ENCODE measurements around the gene CDC42EP1. TPM values are rescaled to one million over a fixed set of nuclear protein-coding genes. Genes with fewer than 3 reads are reported as not detected.
"Not testable (repeated sequence)": the region's sequence is repeated elsewhere in the genome, so short reads cannot be mapped to it uniquely, and the experiment has no call there.

The CDC42EP1 gene
- polyA plus RNA-seq, 1 donor from 2014 or later: 0.24 TPM

DNA sequence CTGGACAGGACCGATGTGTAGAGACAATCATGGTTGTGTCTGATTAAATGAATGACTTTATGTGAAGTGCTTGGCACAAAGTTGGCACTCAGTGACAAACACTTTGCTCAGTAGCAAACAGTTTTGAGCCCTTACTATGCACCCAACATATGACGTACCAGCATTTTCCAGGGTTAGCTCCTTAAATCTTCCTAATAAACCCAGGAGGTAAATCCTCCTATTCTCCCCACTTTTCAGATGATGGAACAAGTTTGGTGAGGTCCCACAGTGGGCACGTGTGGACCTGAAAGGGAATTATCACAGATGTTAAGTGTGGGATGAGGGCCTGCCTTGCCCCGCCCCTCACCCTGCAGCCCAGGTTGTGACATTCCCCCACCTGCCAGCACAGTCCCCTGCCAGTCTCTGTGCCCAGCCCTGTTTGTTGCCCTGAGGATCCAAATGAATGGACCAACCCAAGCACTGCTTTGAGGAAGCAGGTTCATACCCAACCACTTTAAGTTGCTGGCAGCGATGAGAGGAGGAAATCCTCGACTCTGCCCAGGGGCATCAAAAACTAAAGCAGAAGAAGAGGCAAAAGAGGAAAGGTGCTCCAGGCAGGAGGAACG lies 34.4 kb upstream of the CDC42EP1 start:
- H3K27ac ChIP-seq (ENCODE audit: low read length): no peak overlapping the region
- no peaks in the 10 kb centered on the region for H3K9me3 ChIP-seq (ENCODE audit: low read length)
- peaks cover 5% of the 10 kb centered on the region for H3K27me3 ChIP-seq (ENCODE audit: insufficient read depth, low read depth, low read length)
- H4K20me1 ChIP-seq (ENCODE audit: insufficient read depth): no peaks in the 10 kb centered on the region
- no peak overlapping the region for H3K4me3 ChIP-seq (ENCODE audit: low read length)
- no peak for TF ChIP-seq EP300 (conservative IDR thresholded peaks at IDR 0.05; ENCODE audit: poor library complexity, severe bottlenecking)
- TF ChIP-seq POLR2AphosphoS5 (IDR thresholded peaks at IDR 0.05): no peak
- TF ChIP-seq MXI1 (conservative IDR thresholded peaks at IDR 0.05; ENCODE audit: poor library complexity, severe bottlenecking): no peak
- H3F3A ChIP-seq (ENCODE audit: insufficient read depth, low read length, poor library complexity, severe bottlenecking): no peaks in the 10 kb centered on the region
- no peak overlapping the region for H3K4me2 ChIP-seq (ENCODE audit: low read length)
- no peaks in the 10 kb centered on the region for H3K9me2 ChIP-seq (ENCODE audit: insufficient read depth, low read length)
- H3K36me3 ChIP-seq (ENCODE audit: insufficient read depth, low read length): no peaks in the 10 kb centered on the region
- H2AFZ ChIP-seq (ENCODE audit: low read depth, low read length): no peak overlapping the region
- H3K79me2 ChIP-seq (replicated peaks; ENCODE audit: insufficient read depth, low read length): no peaks in the 10 kb centered on the region
- no peak overlapping the region for H3K9ac ChIP-seq (ENCODE audit: low read length)

DNA sequence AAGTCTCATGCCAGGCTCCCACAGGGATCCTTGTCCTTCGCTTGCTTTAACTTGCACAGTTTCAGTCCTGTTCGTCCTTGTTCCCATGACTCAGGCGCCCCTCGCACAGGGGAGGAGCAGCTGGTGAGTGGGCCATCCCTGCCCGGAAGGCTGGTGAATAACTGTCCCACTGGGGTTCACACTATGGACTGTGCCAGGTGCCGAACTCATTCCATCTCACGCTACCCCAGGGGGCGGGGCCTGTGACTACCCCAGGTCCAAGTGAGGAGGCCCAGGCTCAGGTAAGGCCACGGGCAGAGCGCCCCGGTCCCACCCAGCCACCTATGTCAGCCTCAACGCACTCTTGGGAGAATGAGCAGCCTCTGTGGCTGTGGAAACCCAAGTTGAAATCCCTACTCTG lies 33.9 kb upstream of the CDC42EP1 start:
- H3K9me3 ChIP-seq (ENCODE audit: low read length): no peaks in the 10 kb centered on the region
- no peaks in the 10 kb centered on the region for H3F3A ChIP-seq (ENCODE audit: insufficient read depth, low read length, poor library complexity, severe bottlenecking)
- H3K4me3 ChIP-seq (ENCODE audit: low read length): no peak overlapping the region
- H3K36me3 ChIP-seq (ENCODE audit: insufficient read depth, low read length): no peaks in the 10 kb centered on the region
- H3K9ac ChIP-seq (ENCODE audit: low read length): no peak overlapping the region
- H4K20me1 ChIP-seq (ENCODE audit: insufficient read depth): no peaks in the 10 kb centered on the region
- no peak overlapping the region for H2AFZ ChIP-seq (ENCODE audit: low read depth, low read length)
- H3K27ac ChIP-seq (ENCODE audit: low read length): no peak overlapping the region
- H3K27me3 ChIP-seq (ENCODE audit: insufficient read depth, low read depth, low read length): peaks cover under 1% of the 10 kb centered on the region
- no peaks in the 10 kb centered on the region for H3K9me2 ChIP-seq (ENCODE audit: insufficient read depth, low read length)
- no peak overlapping the region for H3K4me2 ChIP-seq (ENCODE audit: low read length)
- TF ChIP-seq SMC3 (conservative IDR thresholded peaks at IDR 0.05; ENCODE audit: poor library complexity): no peak
- no peaks in the 10 kb centered on the region for H3K79me2 ChIP-seq (replicated peaks; ENCODE audit: insufficient read depth, low read length)

DNA sequence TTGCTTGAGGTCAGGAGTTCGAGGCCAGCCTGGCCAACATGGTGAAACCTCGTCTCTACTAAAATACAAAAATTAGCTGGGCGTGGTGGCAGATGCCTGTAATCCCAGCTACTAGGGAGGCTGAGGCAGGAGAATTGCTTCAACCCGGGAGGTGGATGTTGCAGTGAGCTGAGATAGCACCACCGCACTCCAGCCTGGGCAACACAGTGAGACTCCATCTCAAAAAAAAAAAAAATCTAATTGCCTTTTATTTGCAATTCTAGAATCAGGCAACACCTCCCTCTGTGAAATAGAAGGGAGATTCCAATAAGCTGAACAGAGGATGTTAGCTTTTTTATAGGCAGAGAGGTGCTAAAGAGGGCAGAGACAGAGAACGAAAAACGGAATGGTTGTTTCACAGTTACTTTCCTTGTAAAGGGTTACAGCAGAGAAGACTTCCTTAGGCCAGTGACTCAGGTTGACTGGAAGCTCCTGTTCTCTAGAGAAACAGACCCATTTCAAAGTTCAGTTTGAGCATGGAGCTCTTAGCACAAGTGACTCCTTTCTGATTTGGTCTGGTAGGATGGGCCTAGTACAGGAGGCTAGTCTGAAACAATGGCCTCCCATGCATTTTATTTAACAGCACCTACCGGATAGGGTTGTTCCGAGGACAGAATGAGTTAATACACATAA lies 33.1 kb upstream of the CDC42EP1 start:
- H3K27me3 ChIP-seq (ENCODE audit: insufficient read depth, low read depth, low read length); H3K9ac ChIP-seq (ENCODE audit: low read length); H3F3A ChIP-seq (ENCODE audit: insufficient read depth, low read length, poor library complexity, severe bottlenecking); H3K79me2 ChIP-seq (replicated peaks; ENCODE audit: insufficient read depth, low read length); H3K27ac ChIP-seq (ENCODE audit: low read length); H3K4me3 ChIP-seq (ENCODE audit: low read length); H3K9me3 ChIP-seq (ENCODE audit: low read length); H2AFZ ChIP-seq (ENCODE audit: low read depth, low read length); H3K9me2 ChIP-seq (ENCODE audit: insufficient read depth, low read length); H3K36me3 ChIP-seq (ENCODE audit: insufficient read depth, low read length); H3K4me2 ChIP-seq (ENCODE audit: low read length); H4K20me1 ChIP-seq (ENCODE audit: insufficient read depth): not testable (repeated sequence)

DNA sequence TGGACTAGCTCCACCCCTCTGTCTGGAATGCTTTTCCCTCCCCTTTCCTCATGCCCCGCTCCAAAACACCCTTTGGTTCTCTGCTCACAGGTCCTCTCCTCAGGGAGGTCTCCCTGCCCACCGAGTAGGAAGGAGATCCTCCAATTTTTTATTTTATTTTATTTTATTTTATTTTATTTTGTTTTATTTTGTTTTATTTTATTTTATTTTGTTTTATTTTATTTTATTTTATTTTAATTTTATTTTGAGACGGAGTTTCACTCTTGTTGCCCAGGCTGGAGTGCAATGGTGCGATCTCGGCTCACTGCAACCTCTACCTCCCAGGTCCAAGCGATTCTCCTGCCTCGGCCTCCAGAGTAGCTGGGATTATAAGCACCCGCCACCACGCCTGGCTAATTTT lies 32.3 kb upstream of the CDC42EP1 start:
- H3K79me2 ChIP-seq (replicated peaks; ENCODE audit: insufficient read depth, low read length); H4K20me1 ChIP-seq (ENCODE audit: insufficient read depth); H3K4me2 ChIP-seq (ENCODE audit: low read length); H3K27ac ChIP-seq (ENCODE audit: low read length); H3K4me3 ChIP-seq (ENCODE audit: low read length); H3K27me3 ChIP-seq (ENCODE audit: insufficient read depth, low read depth, low read length); H3K9ac ChIP-seq (ENCODE audit: low read length); H3K36me3 ChIP-seq (ENCODE audit: insufficient read depth, low read length); H3K9me3 ChIP-seq (ENCODE audit: low read length); H2AFZ ChIP-seq (ENCODE audit: low read depth, low read length); H3K9me2 ChIP-seq (ENCODE audit: insufficient read depth, low read length); H3F3A ChIP-seq (ENCODE audit: insufficient read depth, low read length, poor library complexity, severe bottlenecking): not testable (repeated sequence)
